Measurements from ENCODE around the gene SNED1. TPM values are rescaled to one million over a fixed set of nuclear protein-coding genes. Genes with fewer than 3 reads are reported as not detected.

The SNED1 gene
- 3.9 TPM for total RNA-seq

- ATAC-seq, result peak; percentile 73
These were observed at the start of gene SNED1 for GRCh38 chr2:240997856-240998705. TSS of gene SNED1 (plus strand) at chr2:240998618. CDS start at chr2:240998838, 220 bp downstream.

DNA sequence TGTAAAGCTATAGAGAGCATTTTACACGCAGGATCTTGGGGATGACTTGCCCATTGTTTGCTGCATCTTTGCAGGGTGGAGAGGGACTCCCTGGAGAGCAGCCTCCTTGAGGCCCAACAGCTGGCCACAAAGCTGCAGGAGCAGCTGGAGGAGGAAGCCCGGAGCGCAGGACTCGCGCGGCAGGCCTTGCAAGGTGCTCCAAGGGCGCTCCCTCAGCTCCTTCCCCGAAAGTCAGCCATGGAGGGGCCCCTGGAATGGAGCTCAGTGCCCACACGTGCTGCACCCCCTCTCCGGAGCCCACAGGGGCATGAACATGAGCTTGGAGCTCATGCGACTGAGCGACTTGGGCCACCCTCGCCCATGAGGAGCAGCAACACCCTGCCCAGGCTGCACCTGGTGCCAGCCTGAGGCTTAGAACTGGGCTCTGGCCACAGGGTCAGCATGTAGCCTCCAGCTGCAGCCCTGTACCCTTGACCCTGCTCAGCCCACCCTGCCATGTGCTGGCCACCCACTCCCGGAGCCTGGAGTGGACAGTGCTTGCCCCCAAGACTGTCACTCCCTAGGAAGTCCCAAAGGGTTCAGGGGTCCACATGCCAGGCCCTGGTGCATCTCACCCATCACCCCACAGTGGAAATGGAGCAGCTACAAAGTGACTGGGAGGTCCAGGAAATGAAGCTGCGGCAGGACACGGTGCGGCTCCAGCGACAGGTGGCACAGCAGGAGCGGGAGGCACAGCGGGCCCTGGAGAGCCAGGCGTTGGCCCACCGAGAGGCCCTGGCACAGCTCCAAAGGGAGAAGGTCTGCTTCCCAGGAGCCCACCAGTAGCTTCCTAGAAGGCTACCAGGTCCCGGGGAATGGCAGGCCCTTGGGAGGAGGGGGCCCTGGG lies 49.3 kb upstream of the SNED1 start:
- no peak for ATAC-seq

- no peak for ATAC-seq
These were observed 48.4 kb upstream of the SNED1 start for GRCh38 chr2:240949791-240950705.

DNA sequence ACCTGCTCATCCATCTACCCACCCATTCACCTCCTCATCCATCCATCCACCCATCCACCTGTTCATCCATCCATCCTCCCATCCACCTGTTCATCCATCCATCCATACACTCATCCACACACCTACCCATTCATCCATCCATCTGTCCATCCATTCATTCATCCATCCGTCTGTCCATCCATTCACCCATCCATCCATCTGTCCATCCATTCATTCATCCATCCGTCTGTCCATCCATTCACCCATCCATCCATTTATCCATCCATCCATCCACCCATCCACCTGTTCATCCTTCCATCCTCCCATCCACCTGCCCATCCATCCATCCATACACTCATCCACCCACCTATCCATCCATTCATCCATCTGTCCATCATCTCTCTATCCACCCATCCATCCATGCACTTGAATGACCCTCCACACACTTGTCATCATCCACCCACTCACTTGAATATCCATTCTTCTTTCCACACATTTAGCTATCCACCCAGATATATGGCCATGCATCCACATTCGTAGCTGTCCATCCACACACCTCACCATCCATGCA lies 47.3 kb upstream of the SNED1 start:
- ATAC-seq, result no peak

DNA sequence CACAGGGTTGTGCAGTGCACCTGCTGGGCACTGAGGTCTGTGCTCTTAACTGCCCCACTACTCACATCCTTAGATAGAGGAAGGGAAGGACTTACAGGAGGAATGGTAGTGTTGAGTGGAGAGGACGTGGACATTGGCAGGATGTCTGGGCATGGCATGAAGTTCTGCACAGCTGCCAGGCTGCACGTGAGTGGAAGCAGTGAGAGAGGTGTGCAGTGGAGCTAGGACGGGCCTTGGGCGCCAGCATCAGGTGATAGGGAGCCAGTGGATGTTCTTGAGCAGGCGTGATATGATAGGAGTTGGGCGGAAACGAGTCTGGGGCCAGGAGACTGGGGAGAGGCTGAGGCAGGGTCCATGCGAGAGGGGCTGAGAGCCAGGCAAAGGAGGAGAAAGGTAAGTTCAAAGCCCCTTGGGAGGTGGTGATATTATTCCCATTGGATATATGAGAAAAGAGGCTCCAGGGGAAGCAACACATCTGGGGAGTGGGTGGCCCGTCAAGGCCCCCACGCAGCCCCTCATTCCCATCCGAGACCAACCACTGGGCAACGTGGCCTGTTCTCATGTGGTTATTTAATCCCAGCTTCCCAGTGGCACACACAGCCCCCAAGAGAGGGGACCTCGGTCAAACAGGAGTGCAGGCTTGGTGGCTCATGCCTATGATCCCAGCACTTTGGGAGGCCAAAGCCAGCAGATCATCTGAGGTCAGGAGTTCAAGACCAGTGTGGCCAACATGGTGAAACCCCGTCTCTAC lies 45.7 kb upstream of the SNED1 start:
- ATAC-seq, result no peak

- ATAC-seq, result no peak
These were observed 44.7 kb upstream of the SNED1 start for GRCh38 chr2:240953426-240954410.

GRCh38 chr2:240954436-240955305 lies 43.7 kb upstream of the SNED1 start:
- no peak for ATAC-seq

DNA sequence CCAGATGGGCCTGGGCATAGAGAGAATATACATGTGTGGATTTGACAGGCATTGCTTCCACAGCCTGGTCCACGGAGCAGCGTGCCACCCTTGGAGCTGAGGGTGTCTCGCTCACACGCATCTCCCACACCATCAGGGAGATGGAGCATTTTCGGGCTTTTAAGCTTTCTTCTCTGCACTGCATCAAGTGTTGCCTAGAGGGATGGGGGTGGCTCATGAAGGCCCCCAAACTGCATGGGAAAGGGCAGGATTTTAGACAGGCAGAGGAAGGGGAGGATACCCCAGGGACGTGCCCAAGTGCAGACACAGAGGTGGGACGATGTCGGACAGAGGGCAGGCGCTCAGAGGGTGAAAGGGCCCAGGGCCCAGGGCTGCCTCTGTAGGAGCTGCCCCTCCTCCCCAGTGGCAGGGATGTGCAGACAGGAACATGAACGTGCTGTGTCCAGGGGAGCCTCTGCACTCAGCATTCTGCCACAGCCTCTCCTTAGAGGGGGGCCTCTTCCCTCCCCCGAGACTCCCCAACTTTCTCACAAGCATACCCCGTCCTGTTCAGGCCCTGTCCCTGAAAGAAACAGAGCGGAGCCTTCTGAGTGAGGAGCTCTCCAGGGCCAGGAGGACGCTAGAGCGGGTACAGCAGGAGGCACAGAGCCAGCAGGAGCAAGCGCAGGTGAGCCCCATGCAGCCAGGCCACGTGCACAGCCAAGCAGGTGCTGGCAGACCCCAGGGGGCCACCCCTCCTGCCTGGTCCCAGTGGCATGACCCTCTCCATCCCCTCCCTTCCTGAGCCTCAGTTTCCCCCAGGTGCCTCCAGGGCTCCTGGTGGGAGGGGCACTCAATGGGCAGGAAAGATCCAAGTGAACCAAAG lies 42.9 kb upstream of the SNED1 start:
- ATAC-seq, result no peak

DNA sequence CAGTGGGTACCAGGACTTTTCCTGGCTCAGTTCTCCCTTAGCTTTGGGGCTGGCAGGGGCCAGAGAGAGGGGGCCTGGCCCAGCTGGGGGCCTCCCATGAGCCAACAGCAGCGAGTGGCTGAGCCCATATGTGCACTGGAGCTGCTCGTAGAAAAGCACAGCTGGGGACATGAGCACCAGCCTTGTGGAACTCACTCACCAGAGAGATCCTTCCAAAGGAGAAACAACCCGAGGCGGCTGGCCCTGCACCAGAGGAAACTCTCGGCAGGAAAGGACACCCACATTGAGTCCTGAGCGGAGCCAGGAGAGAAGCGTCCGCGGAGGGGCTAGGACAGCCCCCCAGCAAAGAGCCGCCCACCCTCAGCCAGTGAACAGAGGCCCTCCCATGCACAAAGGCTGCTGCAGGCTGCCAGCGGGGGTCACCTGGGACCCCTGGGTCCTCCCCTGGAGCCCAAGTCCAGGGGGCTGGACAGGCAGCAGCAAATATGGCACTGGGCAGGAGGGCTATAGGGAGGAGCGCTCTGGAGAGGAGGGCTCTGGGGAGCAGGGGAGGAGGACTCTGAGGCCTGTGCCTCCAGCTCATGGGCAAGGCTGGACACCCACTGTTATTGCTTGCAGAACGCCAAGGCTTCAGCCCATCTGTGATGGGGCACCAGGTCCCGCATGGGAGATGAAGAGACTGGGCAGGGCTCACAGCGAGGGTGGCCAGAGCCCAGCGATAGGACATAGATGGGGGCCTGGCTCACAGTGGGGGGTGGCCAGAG lies 42.1 kb upstream of the SNED1 start:
- no peak for ATAC-seq

DNA sequence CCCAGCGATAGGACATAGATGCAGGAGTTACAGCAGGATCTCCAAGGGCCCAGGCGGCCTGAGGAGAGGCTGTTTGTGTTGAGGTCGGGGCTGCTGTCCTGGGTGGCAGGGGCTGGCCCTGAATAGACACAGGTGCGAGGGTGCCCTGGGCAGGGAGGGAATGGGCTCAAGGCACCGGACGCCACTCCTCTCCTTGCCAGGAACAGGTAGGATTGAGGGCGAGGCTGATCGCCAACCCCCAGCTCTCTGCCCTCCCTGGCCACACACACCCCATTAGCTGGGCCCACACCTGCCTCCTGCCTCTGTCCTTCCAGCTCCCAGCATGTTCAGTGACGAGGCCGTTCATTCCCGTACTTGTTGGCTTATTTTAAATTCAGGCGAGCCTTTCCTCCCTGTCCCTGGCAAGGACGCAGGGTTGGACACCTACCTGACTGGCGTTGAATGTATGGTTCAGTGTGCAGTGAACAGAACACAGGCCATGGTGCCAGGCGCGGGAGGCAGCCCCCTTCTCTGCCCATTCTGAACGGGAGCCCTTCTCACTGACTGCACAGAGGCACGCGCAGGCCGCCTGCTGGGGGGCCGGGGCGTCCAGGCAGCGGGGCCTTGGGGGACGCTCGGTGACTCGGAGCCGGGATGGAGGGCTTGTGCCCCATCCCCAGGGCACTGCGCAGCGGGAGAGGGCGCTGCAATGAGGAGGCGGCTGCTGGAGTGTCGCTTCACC lies 41.3 kb upstream of the SNED1 start:
- no peak for ATAC-seq

DNA sequence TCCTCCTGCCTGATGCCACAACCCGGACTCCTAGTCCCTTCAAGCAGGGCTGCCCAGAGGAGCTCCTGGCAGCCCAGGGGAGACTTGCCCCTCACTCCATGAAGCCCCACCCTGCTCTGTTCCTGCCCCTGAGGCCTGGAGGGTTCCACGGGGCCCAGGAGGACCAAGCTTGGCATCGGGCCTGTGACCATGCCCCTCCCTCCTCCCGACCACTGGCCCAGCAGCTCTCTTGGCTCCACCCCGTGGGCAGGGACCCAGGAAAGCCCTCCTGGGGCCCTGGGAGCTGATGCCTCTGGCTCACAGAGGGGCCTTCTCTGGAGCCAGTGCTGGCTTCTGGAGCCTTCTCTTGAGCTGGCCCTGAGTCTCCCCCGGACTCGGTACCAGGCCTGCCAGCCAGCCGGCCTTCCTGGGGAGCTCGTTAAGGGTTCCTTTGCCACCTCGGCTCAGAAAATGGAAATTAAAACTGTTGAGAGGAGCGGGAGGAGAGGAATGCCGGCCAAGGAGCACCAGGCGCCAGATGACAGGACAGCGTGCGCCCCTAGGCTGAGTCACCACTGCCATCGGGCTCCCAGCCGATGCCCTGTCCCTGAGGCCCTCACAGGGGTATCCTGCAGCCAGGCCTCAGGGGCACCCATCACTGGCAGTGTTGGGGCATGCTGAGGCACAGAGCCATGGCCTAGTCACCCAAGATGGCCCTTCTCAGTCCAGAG lies 40.6 kb upstream of the SNED1 start:
- no peak for ATAC-seq

GRCh38 chr2:240958366-240959213 lies 39.8 kb upstream of the SNED1 start:
- ATAC-seq, result no peak

DNA sequence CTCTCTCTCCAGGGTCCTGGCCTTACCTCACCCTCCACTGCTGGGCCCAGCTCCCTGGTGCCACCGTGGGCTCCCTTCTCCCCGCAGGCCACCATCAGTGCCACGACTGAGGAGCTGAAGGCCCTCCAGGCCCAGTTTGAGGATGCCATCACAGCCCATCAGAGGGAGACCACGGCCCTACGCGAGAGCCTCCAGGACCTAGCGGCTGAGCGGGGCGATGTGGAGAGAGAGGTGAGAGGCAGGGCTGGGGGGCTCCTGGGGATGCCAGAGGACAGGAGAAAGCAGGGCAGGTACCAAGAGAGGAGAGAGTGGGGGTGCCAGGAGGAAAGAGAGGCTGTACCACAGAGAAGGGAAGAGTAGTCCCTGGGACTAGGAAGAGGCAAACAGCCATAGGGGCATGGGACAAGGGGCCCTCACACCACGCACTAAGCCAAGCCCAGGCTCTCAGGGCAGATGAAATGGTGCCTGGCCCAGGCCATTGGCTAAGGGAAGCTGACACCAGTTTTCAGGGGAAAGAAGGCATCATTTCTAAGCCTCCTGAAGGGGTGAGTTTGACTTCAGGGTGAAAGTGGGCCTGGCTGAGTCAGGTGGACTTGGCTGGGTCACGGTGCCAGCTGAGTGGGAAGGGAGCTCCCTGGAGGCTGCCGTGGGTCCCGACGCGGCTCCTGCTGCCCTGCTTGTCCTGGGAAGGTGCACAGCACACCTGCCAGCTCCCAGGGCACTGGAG lies 39.0 kb upstream of the SNED1 start:
- ATAC-seq, result no peak

GRCh38 chr2:240959941-240960308 lies 38.5 kb upstream of the SNED1 start:
- ATAC-seq, result no peak

All from esophagus mucosa (tissue), 1 donor.